Tibial nerve (tissue), 4 donors: ENCODE data around the gene ATP2A1. TPM values are rescaled to one million over a fixed set of nuclear protein-coding genes. Genes with fewer than 3 reads are reported as not detected.

Experiments
- DNase-seq, 2 donors: peaks; one replicate each; pipeline ENCODE4 v3.0.0-alpha.2; 2019; ENCODE audit warnings: low spot score in 2 of 2
- H3K27ac ChIP-seq, 4 donors: fragments of 200-600 bp; sonication (generic) in 3 of 4; one replicate each; pipeline ENCODE4 v1.5.1; 2017 to 2019; ENCODE audit warnings: mild to moderate bottlenecking in 1 of 4
- H3K27me3 ChIP-seq, 2 donors: fragments of 200-600 bp; sonication (generic) in 1 of 2; one replicate each; pipeline versions ENCODE4 v1.5.1 to v1.6.0; 2017 to 2019
- H3K36me3 ChIP-seq, 3 donors: fragments of 200-600 bp; sonication (generic); one replicate each; pipeline ENCODE4 v1.5.1; 2018 to 2019
- H3K4me1 ChIP-seq, 4 donors: fragments of 200-600 bp; sonication (generic) in 3 of 4; one replicate each; pipeline ENCODE4 v1.5.1; 2017 to 2019
- H3K4me3 ChIP-seq, 4 donors: fragments of 200-600 bp; sonication (generic) in 3 of 4; one replicate each; pipeline ENCODE4 v1.5.1; 2017 to 2019; ENCODE audit warnings: mild to moderate bottlenecking in 1 of 4, moderate library complexity in 1 of 4
- H3K9me3 ChIP-seq, 4 donors: fragments of 200-600 bp; sonication (generic) in 3 of 4; one replicate each; pipeline ENCODE4 v1.5.1; 2017 to 2019
- EP300 ChIP-seq, 2 donors: sonication (generic); formaldehyde crosslinking; IDR thresholded peaks; one replicate each; pipeline ENCODE4 v1.6.1; 2017; ENCODE audit warnings: antibody characterized with exemption in 2 of 2, mild to moderate bottlenecking in 1 of 2
- POLR2A ChIP-seq, 2 donors: fragments of 450-650 bp; IDR thresholded peaks; one replicate each; pipeline ENCODE4 v1.6.1; 2017; ENCODE audit warnings: antibody characterized with exemption in 2 of 2, mild to moderate bottlenecking in 2 of 2, moderate library complexity in 2 of 2
- WGBS, 2 donors: methylation state at CpG; one replicate each; pipeline ENCODE4 v1.1.5; 2018; 5-methylcytosine and 5-hydroxymethylcytosine counted together
- total RNA-seq, 4 donors: library from RNA; depleted of rRNA; stranded (reverse); fragments of >200 nt; gene quantifications; one replicate each; pipeline ENCODE4 v1.1.0, GENCODE V29; 2016
- TF ChIP-seq, protein P1 (sequence below), 5 experiments: fragments of 200-600 bp in 3 of 5; fragments of 450-650 bp in 2 of 5; sonication (generic) in 3 of 5; IDR thresholded peaks; one replicate each; pipeline ENCODE4 v1.5.1; 2016 to 2019; ENCODE audit warnings: antibody characterized with exemption in 5 of 5, mild to moderate bottlenecking in 3 of 5, moderate library complexity in 2 of 5

Gene ATP2A1
- total RNA-seq, 4 donors from 2014 or later = 0.20 to 0.90 (median 0.21) TPM

DNA sequence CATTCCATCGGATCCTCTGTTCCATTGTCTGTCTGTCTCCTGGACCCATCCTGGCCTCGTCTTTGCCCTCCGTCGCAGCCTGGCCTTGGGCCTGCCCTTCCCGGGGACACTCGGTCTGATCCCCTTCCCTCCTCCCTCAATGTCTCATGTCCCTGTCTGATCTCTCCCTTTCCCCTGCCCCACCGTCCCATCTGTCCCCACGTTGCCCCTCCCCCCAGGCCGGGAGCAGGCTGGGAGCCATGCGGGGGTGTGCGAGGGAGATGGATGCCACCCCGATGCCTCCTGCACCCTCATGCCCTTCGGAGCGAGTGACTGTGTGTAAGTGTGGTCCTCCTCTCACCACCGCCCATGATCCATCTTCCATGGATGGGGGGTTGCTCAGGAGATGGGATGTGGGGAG, 5.3 kb upstream of the ATP2A1 start:
- Histone ChIP-seq H3K27me3 (no peaks in the 10 kb centered on the region), H3K9me3 (no peaks in the 10 kb centered on the region), H3K36me3 (peaks cover 0 to 80% (median 21%) of the 10 kb centered on the region in 3 donors), H3K27ac (no peak overlapping the region), H3K4me1 (peaks cover 0 to 6% (median 0%) of the 10 kb centered on the region in 4 donors), H3K4me3 (no peak overlapping the region)
- no peak for TF ChIP-seq POLR2A (IDR thresholded peaks at IDR 0.05)
- TF ChIP-seq, protein P1, sequence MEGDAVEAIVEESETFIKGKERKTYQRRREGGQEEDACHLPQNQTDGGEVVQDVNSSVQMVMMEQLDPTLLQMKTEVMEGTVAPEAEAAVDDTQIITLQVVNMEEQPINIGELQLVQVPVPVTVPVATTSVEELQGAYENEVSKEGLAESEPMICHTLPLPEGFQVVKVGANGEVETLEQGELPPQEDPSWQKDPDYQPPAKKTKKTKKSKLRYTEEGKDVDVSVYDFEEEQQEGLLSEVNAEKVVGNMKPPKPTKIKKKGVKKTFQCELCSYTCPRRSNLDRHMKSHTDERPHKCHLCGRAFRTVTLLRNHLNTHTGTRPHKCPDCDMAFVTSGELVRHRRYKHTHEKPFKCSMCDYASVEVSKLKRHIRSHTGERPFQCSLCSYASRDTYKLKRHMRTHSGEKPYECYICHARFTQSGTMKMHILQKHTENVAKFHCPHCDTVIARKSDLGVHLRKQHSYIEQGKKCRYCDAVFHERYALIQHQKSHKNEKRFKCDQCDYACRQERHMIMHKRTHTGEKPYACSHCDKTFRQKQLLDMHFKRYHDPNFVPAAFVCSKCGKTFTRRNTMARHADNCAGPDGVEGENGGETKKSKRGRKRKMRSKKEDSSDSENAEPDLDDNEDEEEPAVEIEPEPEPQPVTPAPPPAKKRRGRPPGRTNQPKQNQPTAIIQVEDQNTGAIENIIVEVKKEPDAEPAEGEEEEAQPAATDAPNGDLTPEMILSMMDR (IDR thresholded peaks at IDR 0.05) = no peak
- no peak for TF ChIP-seq EP300 (IDR thresholded peaks at IDR 0.05)
- 85 to 89% methylated on average over 15 of the region's 15 CpGs for WGBS, 2 donors
- DNase-seq = no peak

DNA sequence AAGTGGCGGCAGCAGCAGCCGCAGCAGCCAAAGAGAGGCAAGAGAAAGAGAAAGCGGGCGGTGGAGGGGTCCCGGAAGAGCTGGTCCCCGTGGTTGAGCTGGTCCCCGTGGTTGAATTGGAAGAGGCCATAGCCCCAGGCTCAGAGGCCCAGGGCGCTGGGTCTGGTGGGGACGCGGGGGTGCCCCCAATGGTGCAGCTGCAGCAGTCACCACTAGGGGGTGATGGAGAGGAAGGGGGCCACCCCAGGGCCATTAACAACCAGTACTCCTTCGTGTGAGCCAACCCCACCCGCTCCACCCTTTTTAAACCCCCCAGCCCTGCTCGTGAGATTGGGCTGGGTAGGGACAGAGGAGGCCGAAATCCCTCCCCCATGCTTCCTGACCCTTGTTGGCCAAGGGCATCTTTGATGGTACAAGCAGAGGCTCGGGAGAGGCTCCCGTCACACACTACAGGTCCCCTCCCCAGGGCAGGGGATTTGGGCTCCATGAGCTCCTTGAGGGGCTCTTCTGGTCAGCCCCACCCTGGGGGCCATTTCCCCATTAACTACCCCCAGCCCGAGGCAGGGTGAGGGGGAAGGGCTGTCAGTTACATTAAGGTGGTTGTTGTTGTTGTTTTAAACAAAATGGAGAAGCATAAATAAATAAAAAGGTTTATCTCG, 4.6 kb upstream of the ATP2A1 start:
- Histone ChIP-seq H3K36me3 (peaks cover 0 to 73% (median 15%) of the 10 kb centered on the region in 3 donors), H3K4me3 (no peak overlapping the region), H3K27ac (no peak overlapping the region), H3K27me3 (no peaks in the 10 kb centered on the region), H3K9me3 (no peaks in the 10 kb centered on the region), H3K4me1 (peaks cover 0 to 6% (median 0%) of the 10 kb centered on the region in 4 donors)
- TF ChIP-seq, protein P1 (IDR thresholded peaks at IDR 0.05) = peak; percentile 33 to 66 (median 45)
- no peak for TF ChIP-seq POLR2A (IDR thresholded peaks at IDR 0.05)
- DNase-seq = no peak
- 80 to 87% methylated on average over 16 to 18 of the region's 18 CpGs for WGBS, 2 donors

- Histone ChIP-seq H3K27me3 (no peaks in the 10 kb centered on the region), H3K9me3 (no peaks in the 10 kb centered on the region), H3K4me3 (no peak overlapping the region), H3K36me3 (peaks cover 0 to 65% (median 8%) of the 10 kb centered on the region in 3 donors), H3K4me1 (peaks cover 0 to 13% (median 5%) of the 10 kb centered on the region in 4 donors), H3K27ac (no peak overlapping the region)
- no peak for DNase-seq
- 96% methylated on average over 3 to 5 of the region's 6 CpGs for WGBS, 2 donors
- TF ChIP-seq POLR2A (IDR thresholded peaks at IDR 0.05) (no peak), EP300 (IDR thresholded peaks at IDR 0.05) (no peak)
- TF ChIP-seq, protein P1 (IDR thresholded peaks at IDR 0.05) = no peak
Observed at GRCh38 chr16:28874406-28874805, 3.9 kb upstream of the ATP2A1 start.

DNA sequence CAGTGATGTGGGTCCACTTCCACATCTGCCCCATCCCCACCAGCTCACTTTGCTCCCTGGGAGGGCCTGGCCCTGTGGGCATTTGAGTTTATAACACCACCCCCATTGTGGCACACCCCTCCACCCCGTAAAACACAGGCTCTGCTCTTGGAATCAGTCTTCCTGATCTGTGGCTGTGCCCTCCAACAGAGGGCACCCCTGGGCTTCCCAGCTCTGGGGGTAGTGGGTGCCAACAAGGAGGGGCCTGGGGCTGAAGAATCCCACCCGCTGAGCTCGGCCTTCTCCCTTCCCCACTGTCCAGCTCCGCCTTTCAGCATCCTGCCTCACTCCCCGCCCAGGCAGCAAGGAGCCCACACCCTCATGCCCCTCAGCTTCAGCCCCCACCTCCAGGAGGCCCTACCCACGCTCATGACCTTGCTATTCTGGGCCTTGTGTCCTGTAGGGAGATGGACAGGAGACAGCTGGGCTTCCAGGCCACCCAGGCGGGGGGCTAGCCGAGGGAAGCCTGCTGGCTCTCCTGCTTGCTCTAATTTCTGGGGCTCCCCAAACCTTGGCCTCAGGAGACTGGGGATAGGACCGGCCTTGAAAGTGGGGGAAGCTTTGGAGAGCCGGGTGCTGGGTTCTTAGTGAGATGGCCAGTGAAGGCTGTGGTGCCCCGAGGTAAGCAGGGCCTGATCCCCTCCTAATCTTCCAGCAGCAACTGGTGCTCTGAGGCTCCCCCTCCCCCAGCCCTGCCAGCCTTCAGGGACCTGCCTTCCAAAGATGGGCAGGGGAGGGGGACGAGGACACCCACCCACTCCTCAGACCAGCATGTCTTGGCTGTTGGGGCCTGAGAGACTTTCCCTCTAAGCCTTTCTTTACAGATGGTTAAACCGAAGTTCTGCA, 2.9 kb upstream of the ATP2A1 start:
- peaks cover 0 to 56% (median 0%) of the 10 kb centered on the region in 3 donors for H3K36me3 ChIP-seq
- H3K27me3 ChIP-seq = no peaks in the 10 kb centered on the region
- WGBS, 2 donors = 45 to 48% methylated on average over 10 of the region's 13 CpGs
- no peak overlapping the region for H3K27ac ChIP-seq
- H3K4me3 ChIP-seq = no peak overlapping the region
- TF ChIP-seq POLR2A (IDR thresholded peaks at IDR 0.05) (no peak), EP300 (IDR thresholded peaks at IDR 0.05) (no peak)
- TF ChIP-seq, protein P1 (IDR thresholded peaks at IDR 0.05) = no peak
- no peak for DNase-seq
- no peaks in the 10 kb centered on the region for H3K9me3 ChIP-seq
- peaks cover 0 to 19% (median 11%) of the 10 kb centered on the region in 4 donors for H3K4me1 ChIP-seq
